Fibroblast of pulmonary artery (primary cell): ENCODE results near the gene OR6K6.

Source experiments
- DNase-seq: peaks from one replicate; pipeline ENCODE4 v3.0.0-alpha.2; 2010; ENCODE audit warnings: low read depth
- H3K4me3 ChIP-seq: replicated peaks from 2 replicates; pipeline ENCODE4 v1.5.1; 2011; ENCODE audit warnings: low read depth, mild to moderate bottlenecking, control low read depth, low read length, moderate library complexity
- TF ChIP-seq, protein P1 (sequence below): IDR thresholded peaks from 2 replicates; pipeline ENCODE4 v1.5.1; 2011; ENCODE audit warnings: mild to moderate bottlenecking, control low read depth, low read length, inconsistent platforms; ENCODE audit errors: missing control alignments

OR6K6 gene, protein sequence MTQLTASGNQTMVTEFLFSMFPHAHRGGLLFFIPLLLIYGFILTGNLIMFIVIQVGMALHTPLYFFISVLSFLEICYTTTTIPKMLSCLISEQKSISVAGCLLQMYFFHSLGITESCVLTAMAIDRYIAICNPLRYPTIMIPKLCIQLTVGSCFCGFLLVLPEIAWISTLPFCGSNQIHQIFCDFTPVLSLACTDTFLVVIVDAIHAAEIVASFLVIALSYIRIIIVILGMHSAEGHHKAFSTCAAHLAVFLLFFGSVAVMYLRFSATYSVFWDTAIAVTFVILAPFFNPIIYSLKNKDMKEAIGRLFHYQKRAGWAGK

DNA sequence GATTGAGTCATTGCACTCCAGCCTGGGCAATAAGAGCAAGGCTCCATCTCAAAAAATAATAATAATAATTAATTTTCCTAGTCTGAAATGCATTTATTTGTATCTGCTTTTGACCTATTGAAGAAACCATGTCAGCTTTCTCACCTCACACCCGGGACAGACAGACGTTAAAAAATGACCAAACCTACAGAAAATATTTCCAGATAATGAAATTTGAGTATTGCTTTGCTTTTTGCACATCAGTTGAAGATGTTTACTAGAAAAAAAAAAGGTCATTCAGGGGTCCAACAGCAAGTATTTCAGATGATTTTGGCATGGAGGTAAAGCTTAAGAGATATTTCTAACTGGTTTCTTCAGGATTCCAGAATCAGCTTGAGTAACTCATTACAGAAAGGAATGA, at the start of gene OR6K6:
Gene OR6K6 (plus strand): TSS at position 301 of the 400 bp plus-strand sequence. CDS start 168 bp downstream, outside the sequence.
- no peak for DNase-seq
- H3K4me3 ChIP-seq, result no peak within 1 kb of the TSS
- TF ChIP-seq, protein P1, sequence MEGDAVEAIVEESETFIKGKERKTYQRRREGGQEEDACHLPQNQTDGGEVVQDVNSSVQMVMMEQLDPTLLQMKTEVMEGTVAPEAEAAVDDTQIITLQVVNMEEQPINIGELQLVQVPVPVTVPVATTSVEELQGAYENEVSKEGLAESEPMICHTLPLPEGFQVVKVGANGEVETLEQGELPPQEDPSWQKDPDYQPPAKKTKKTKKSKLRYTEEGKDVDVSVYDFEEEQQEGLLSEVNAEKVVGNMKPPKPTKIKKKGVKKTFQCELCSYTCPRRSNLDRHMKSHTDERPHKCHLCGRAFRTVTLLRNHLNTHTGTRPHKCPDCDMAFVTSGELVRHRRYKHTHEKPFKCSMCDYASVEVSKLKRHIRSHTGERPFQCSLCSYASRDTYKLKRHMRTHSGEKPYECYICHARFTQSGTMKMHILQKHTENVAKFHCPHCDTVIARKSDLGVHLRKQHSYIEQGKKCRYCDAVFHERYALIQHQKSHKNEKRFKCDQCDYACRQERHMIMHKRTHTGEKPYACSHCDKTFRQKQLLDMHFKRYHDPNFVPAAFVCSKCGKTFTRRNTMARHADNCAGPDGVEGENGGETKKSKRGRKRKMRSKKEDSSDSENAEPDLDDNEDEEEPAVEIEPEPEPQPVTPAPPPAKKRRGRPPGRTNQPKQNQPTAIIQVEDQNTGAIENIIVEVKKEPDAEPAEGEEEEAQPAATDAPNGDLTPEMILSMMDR, result no peak

DNA sequence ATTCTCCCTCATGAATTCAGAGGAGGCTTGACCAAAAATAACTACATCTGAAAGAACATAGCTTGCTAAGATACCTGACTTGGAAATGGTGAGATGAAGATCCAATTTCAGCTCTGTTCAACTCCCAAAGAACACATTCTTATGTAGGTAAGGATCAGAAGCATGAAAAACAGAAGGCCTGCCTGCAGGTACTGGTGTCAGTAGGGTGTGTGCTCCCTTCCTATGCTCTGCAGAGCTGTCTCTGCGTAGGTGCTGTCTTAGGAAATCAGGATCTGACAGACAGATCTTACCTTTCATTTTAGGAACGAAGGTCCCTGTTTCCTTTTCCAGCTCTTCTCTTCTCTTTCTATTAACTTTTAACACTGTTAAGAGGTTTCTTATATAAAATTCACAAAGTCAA, 48.4 kb upstream of the OR6K6 start:
- no peak for DNase-seq
- TF ChIP-seq, protein P1, result no peak
- H3K4me3 ChIP-seq, result no peak overlapping the region

DNA sequence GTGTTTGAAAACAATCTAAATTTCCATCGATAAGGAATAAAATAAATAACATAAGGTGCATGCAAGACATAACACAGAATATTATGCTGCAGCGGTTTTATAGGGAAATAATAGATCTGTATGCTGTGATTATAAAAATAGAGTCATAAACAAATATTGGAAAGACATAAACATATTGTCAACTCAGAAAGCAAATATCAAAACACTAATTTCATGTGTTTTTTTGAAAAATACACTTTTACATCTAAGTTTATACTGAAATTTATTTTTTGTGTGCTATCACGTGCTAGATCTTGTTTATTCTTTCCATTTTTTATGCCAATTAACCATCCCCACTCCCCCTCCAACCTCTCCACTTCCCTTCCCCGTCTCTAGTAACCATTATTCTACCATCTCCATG, 43.4 kb upstream of the OR6K6 start:
- TF ChIP-seq, protein P1, result no peak
- no peak for DNase-seq
- H3K4me3 ChIP-seq, result no peak overlapping the region

DNA sequence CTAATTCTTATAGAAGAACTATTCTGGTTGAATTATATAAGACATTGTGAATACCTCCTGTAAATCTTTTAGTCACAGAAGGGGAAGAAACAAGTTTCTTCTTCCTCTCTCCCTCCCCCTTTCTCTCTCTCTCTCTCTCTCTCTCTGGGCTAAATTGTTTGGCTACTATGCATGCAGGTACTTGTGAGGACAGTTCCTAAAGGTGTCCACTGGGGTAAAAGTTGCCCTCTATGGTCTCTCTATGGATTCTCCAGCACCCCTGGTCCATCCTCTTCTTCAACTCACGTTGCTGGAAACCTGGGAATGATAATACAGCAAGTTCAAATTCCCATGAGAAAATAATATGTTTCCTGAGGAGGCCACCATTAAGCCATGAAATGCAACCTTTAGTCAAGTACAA, 39.8 kb upstream of the OR6K6 start:
- H3K4me3 ChIP-seq, result no peak overlapping the region
- TF ChIP-seq, protein P1, result no peak
- DNase-seq, result no peak

DNA sequence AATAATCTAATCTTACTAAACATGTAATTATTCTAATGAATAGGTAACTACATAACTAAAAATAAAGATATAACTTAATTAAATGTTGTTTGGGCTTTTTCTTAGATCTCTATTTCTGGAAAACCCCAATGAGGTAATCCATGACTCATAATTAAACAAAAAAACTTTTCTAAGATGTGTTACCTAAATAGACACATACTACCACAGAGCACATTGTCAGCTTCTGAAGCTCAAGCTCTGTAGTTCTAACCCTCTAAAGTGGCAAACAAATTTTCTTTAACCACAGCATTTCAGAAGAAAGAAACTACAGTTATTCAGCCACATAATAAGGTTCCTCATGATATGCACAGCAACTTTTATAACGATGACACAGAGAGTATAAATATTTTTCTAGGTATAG, 38.2 kb upstream of the OR6K6 start:
- H3K4me3 ChIP-seq, result no peak overlapping the region
- TF ChIP-seq, protein P1, result no peak
- DNase-seq, result no peak

DNA sequence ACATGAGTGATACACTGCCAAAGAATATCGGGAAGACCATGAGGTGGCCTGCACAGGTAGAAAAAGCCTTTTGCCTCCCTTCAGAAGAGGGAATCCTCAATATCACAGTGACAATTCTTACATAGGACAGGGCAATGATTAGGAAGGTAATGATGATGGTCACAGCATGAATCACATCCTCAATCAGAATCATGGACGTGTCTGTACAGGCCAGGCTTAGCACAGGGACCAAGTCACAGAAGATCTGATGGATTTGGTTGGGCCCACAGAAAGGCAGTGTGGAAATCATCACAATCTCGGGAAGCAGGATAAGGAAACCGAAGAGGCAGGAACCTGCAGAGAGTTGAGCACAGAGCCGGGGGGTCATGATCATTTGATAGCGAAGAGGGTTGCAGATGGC, 37.2 kb upstream of the OR6K6 start:
- DNase-seq, result no peak
- TF ChIP-seq, protein P1, result no peak
- H3K4me3 ChIP-seq, result no peak overlapping the region

DNA sequence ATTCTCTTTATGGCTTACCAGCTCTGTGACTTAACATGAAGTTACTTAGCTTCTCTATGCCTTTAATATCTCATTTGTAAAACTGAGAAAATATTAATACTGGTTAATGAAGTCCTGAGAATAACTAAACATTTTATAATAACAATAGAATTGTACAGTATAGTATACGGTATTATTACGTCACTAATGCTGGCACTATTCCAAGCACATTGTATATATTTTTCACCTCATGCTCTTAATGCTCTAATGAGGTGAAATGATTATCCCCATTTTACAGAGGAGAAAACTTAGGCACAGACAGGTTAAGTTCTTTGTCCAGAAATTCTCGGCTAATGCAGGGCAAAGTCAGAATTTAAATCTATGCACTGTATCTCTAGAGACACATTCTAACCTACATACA, 34.9 kb upstream of the OR6K6 start:
- TF ChIP-seq, protein P1, result no peak
- DNase-seq, result no peak
- H3K4me3 ChIP-seq, result no peak overlapping the region
